Psoas muscle (tissue), 8 donors: ENCODE measurements around the gene CTBP2. TPM values are rescaled to one million over a fixed set of nuclear protein-coding genes. Genes with fewer than 3 reads are reported as not detected.

Source experiments
- ATAC-seq, 4 donors: fragments of 200-7000 bp; cut with Tn5 transposase; one replicate each; pipeline ENCODE4 v1.9.1; 2020; ENCODE audit warnings: moderate library complexity in 3 of 4, mild to moderate bottlenecking in 2 of 4
- DNase-seq, 2 donors: peaks; one replicate each; pipeline ENCODE4 v3.0.0-alpha.2; 2020
- H3K27ac ChIP-seq: fragments of 200-600 bp; one replicate; pipeline ENCODE4 v1.8.0; 2022
- H3K27me3 ChIP-seq, 3 donors: fragments of 200-600 bp in 1 of 3; one replicate each; pipeline versions ENCODE4 v1.6.1 to v1.8.0; 2013 to 2022; ENCODE audit warnings: low read length in 2 of 3, mild to moderate bottlenecking in 2 of 3, moderate library complexity in 1 of 3; ENCODE audit not compliant: insufficient read depth in 3 of 3
- H3K36me3 ChIP-seq, 2 donors: fragments of 200-600 bp in 1 of 2; one replicate each; pipeline versions ENCODE4 v1.6.1 to v1.8.0; 2013 to 2022; ENCODE audit warnings: low read depth in 1 of 2, mild to moderate bottlenecking in 1 of 2, moderate library complexity in 1 of 2; ENCODE audit not compliant: insufficient read depth in 1 of 2
- H3K4me1 ChIP-seq: fragments of 200-600 bp; one replicate; pipeline ENCODE4 v1.8.0; 2022
- H3K4me3 ChIP-seq: fragments of 200-600 bp; one replicate; pipeline ENCODE4 v1.8.0; 2022; ENCODE audit warnings: mild to moderate bottlenecking
- H3K9me3 ChIP-seq: fragments of 200-600 bp; one replicate; pipeline ENCODE4 v1.8.0; 2022
- CTCF ChIP-seq: fragments of 200-600 bp; IDR thresholded peaks from one replicate; pipeline ENCODE4 v1.8.0; 2022; ENCODE audit warnings: antibody characterized with exemption
- WGBS, 3 donors: extraction: QIAGEN DNeasy Blood & Tissue Kit; methylation state at CpG; one replicate each; pipeline versions ENCODE4 v1.1.6 to v1.1.7; 2013; 5-methylcytosine and 5-hydroxymethylcytosine counted together
- intact Hi-C, 2 donors: fragments of 100-400 bp; cut with DNase I; formaldehyde crosslinking; loops; one replicate each; pipeline versions ENCODE4 v1.11.0 to v1.14.2; 2022
- polyA plus RNA-seq, 3 donors: library from polyadenylated mRNA; stranded (reverse); fragments of 200-250 nt; gene quantifications; one replicate each; pipeline ENCODE4 v1.2.3, GENCODE V29; 2013
- total RNA-seq, 4 donors: library from RNA; stranded (reverse); fragmentation: NEBNext Ultra II Directional in 2 of 4; extraction: Animal tissue kit (Norgen Biotek cat#: 25700) in 2 of 4; gene quantifications; one replicate each; pipeline versions ENCODE4 v1.2.1 to v1.2.4, GENCODE V29; 2021 to 2023
- donor health status: healthy with polysubstance abuse.
- donor health status: DM: no; HTN: no; CAD: no; lungs with moderate emphysema.
- donor health status: Bipolar disorder and iron deficiency.
- donor health status: healthy.
- donor health status: DM: yes; HTN: yes; CAD: no.
- donor health status: DM: no; HTN: no; CAD: no.
- donor health status: DM: no; HTN: no; CAD: no.
- donor health status: DM: yes; HTN: yes; CAD: no.

Gene CTBP2
- total and polyA plus RNA-seq, 7 donors: 14.7 to 49.8 (median 33.0) TPM

GRCh38 chr10:125014086-125014830 lies 146.1 kb downstream of the CTBP2 start:
- peaks cover 97% of the 10 kb centered on the region for H3K4me1 ChIP-seq
- ATAC-seq: no peak
- H3K4me3 ChIP-seq: no peak overlapping the region
- no peak for TF ChIP-seq CTCF
- H3K27me3 ChIP-seq: no peaks in the 10 kb centered on the region
- no peaks in the 10 kb centered on the region for H3K9me3 ChIP-seq
- no peaks in the 10 kb centered on the region for H3K36me3 ChIP-seq
- H3K27ac ChIP-seq: peak overlapping the region; percentile 85
- intact Hi-C loops: loop anchor here in 1 of 2 donors (5.0 kb wide), 1 partner anchor 48 kb away; no protein-coding TSS in a partner anchor
- WGBS, 3 donors: 30 to 50% (median 35%) methylated on average over 20 of the region's 20 CpGs
- DNase-seq: peak in 1 of 2 donors; percentile 78

GRCh38 chr10:125013529-125013872 lies 146.9 kb downstream of the CTBP2 start:
- no peak for ATAC-seq
- WGBS, 3 donors: 94 to 96% (median 95%) methylated on average over 7 of the region's 7 CpGs
- Histone ChIP-seq H3K36me3 (no peaks in the 10 kb centered on the region), H3K9me3 (no peaks in the 10 kb centered on the region), H3K27me3 (no peaks in the 10 kb centered on the region), H3K27ac (peak overlapping the region; percentile 85), H3K4me1 (peaks cover 97% of the 10 kb centered on the region), H3K4me3 (no peak overlapping the region)
- DNase-seq: peak in 1 of 2 donors; percentile 27
- intact Hi-C loops: loop anchor here in 1 of 2 donors (5.0 kb wide), 1 partner anchor 49 kb away; no protein-coding TSS in a partner anchor
- TF ChIP-seq CTCF: no peak

- DNase-seq (peak in 1 of 2 donors; percentile 25), ATAC-seq (peak in 1 of 4 donors; percentile 5)
- TF ChIP-seq CTCF: no peak
- H3K4me3 ChIP-seq: no peak overlapping the region
- peak overlapping the region; percentile 85 for H3K27ac ChIP-seq
- WGBS, 3 donors: 79 to 87% (median 79%) methylated on average over 15 of the region's 15 CpGs
- H3K27me3 ChIP-seq: no peaks in the 10 kb centered on the region
- H3K36me3 ChIP-seq: no peaks in the 10 kb centered on the region
- intact Hi-C loops: loop anchor here in 1 of 2 donors (5.0 kb wide), 1 partner anchor 49 kb away; no protein-coding TSS in a partner anchor
- no peaks in the 10 kb centered on the region for H3K9me3 ChIP-seq
- H3K4me1 ChIP-seq: peaks cover 97% of the 10 kb centered on the region
These were observed 147.4 kb downstream of the CTBP2 start for GRCh38 chr10:125012851-125013528.

- intact Hi-C loops: loop anchor here in 1 of 2 donors (5.0 kb wide), 1 partner anchor 50 kb away; no protein-coding TSS in a partner anchor
- Histone ChIP-seq H3K27ac (peak overlapping the region; percentile 85), H3K27me3 (no peaks in the 10 kb centered on the region), H3K9me3 (no peaks in the 10 kb centered on the region), H3K4me3 (no peak overlapping the region), H3K4me1 (peaks cover 97% of the 10 kb centered on the region), H3K36me3 (no peaks in the 10 kb centered on the region)
- WGBS, 3 donors: 38 to 59% (median 48%) methylated on average over 27 of the region's 27 CpGs
- ATAC-seq (peak; percentile 61 to 73 (median 72)), DNase-seq (peak; percentile 52 to 89)
- no peak for TF ChIP-seq CTCF
These were observed 148.2 kb downstream of the CTBP2 start for GRCh38 chr10:125011926-125012705.
